GM12878 (cell line): ENCODE measurements around the gene CSRP1.

Experiments
- ATF7 ChIP-seq: fragments of 450-650 bp; IDR thresholded peaks from 2 replicates; pipeline ENCODE4 v1.6.1; 2016; ENCODE audit warnings: low read depth, mild to moderate bottlenecking
- BRCA1 ChIP-seq: IDR thresholded peaks from 2 replicates; pipeline ENCODE4 v1.6.1; 2011; ENCODE audit warnings: low read depth, low read length, improper control_type of control experiment
- CBFB ChIP-seq: IDR thresholded peaks from 2 replicates; pipeline ENCODE4 v1.6.1; 2016; ENCODE audit warnings: antibody characterized with exemption, low read depth
- E2F4 ChIP-seq: IDR thresholded peaks from 2 replicates; pipeline ENCODE4 v1.6.1; 2012; ENCODE audit warnings: low read depth, low read length, improper control_type of control experiment
- EP300 ChIP-seq, 2 experiments: fragments of 150-350 bp in 1 of 2; IDR thresholded peaks; 2 replicates each; pipeline ENCODE4 v1.6.1; 2011 to 2012; ENCODE audit warnings: low read depth in 2 of 2, low read length in 2 of 2, borderline replicate concordance in 1 of 2, improper control_type of control experiment in 1 of 2, inconsistent platforms in 1 of 2; ENCODE audit not compliant: control insufficient read depth in 1 of 2
- MYC ChIP-seq: IDR thresholded peaks from 2 replicates; pipeline ENCODE4 v1.6.1; 2011; ENCODE audit warnings: mild to moderate bottlenecking, low read length, moderate library complexity, inconsistent platforms; ENCODE audit not compliant: insufficient read depth, insufficient replicate concordance, insufficient read length, severe bottlenecking
- NR2C1 ChIP-seq: fragments of 450-650 bp; IDR thresholded peaks from 2 replicates; pipeline ENCODE4 v1.6.1; 2017; ENCODE audit warnings: antibody characterized with exemption, mild to moderate bottlenecking, moderate library complexity
- POLR2A ChIP-seq: IDR thresholded peaks from 2 replicates; pipeline ENCODE4 v1.6.1; 2011; ENCODE audit warnings: low read depth, mild to moderate bottlenecking, low read length
- POLR2AphosphoS5 ChIP-seq: IDR thresholded peaks from 2 replicates; pipeline ENCODE4 v1.6.1; 2011; ENCODE audit warnings: mild to moderate bottlenecking, low read length, inconsistent platforms
- RAD21 ChIP-seq: IDR thresholded peaks from 2 replicates; pipeline ENCODE4 v1.6.1; 2011; ENCODE audit warnings: mild to moderate bottlenecking, low read depth, low read length, moderate library complexity; ENCODE audit not compliant: insufficient read depth
- SMC3 ChIP-seq: IDR thresholded peaks from 2 replicates; pipeline ENCODE4 v1.6.1; 2011; ENCODE audit warnings: low read length, improper control_type of control experiment, borderline replicate concordance
- TCF12 ChIP-seq: IDR thresholded peaks from 2 replicates; pipeline ENCODE4 v1.6.1; 2011; ENCODE audit warnings: low read depth, mild to moderate bottlenecking, low read length
- YY1 ChIP-seq: IDR thresholded peaks from 2 replicates; pipeline ENCODE4 v1.6.1; 2011; ENCODE audit warnings: low read depth, mild to moderate bottlenecking, low read length
- TF ChIP-seq, protein P1 (sequence below), 3 experiments: IDR thresholded peaks in 2 of 3; conservative IDR thresholded peaks in 1 of 3; 2 replicates each; pipeline ENCODE4 v1.5.1; 2011; ENCODE audit warnings: low read depth in 3 of 3, low read length in 3 of 3, mild to moderate bottlenecking in 3 of 3, control low read depth in 2 of 3, moderate library complexity in 2 of 3, inconsistent platforms in 1 of 3, mixed read lengths in 1 of 3; ENCODE audit not compliant: control insufficient read depth in 2 of 3, insufficient read depth in 1 of 3; ENCODE audit errors: extremely low read depth in 1 of 3

GRCh38 chr1:201459775-201460174 lies 47.1 kb downstream of the CSRP1 start:
- TF ChIP-seq, protein P1, sequence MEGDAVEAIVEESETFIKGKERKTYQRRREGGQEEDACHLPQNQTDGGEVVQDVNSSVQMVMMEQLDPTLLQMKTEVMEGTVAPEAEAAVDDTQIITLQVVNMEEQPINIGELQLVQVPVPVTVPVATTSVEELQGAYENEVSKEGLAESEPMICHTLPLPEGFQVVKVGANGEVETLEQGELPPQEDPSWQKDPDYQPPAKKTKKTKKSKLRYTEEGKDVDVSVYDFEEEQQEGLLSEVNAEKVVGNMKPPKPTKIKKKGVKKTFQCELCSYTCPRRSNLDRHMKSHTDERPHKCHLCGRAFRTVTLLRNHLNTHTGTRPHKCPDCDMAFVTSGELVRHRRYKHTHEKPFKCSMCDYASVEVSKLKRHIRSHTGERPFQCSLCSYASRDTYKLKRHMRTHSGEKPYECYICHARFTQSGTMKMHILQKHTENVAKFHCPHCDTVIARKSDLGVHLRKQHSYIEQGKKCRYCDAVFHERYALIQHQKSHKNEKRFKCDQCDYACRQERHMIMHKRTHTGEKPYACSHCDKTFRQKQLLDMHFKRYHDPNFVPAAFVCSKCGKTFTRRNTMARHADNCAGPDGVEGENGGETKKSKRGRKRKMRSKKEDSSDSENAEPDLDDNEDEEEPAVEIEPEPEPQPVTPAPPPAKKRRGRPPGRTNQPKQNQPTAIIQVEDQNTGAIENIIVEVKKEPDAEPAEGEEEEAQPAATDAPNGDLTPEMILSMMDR (IDR thresholded peaks at IDR 0.05 in 2 of 3, conservative IDR thresholded peaks at IDR 0.05 in 1 of 3; ENCODE audit: control insufficient read depth in 2 of 3, extremely low read depth in 1 of 3, insufficient read depth in 1 of 3, low read depth in 3 of 3, low read length in 3 of 3) = no peak
- TF ChIP-seq TCF12 (no peak), EP300 (IDR thresholded peaks at IDR 0.05; ENCODE audit: borderline replicate concordance in 1 of 2, control insufficient read depth in 1 of 2, low read depth in 2 of 2, low read length in 2 of 2) (no peak), E2F4 (no peak), RAD21 (no peak), MYC (no peak), POLR2AphosphoS5 (no peak), CBFB (no peak), YY1 (no peak), POLR2A (no peak), ATF7 (no peak), NR2C1 (no peak), BRCA1 (no peak), SMC3 (no peak)
